ENCODE measurements around the gene CADM1. TPM values are rescaled to one million over a fixed set of nuclear protein-coding genes. Genes with fewer than 3 reads are reported as not detected.

Gene CADM1
- total and polyA plus RNA-seq, 2 donors from 2014 or later: 24.0 to 33.5 TPM

- DNase-seq (peak in 2 of 5 donors; percentile 59 to 62), FAIRE-seq (no peak)
- no peaks in the 10 kb centered on the region for H3K36me3 ChIP-seq (ENCODE audit: control insufficient read depth in 2 of 3, insufficient read depth in 3 of 3, low read length in 3 of 3)
- TF ChIP-seq CTCF (IDR thresholded peaks at IDR 0.05; ENCODE audit: borderline replicate concordance, extremely low read depth, insufficient read depth): no peak
- no peaks in the 10 kb centered on the region for H3K27me3 ChIP-seq (ENCODE audit: control insufficient read depth, insufficient read depth, low read length)
- H3K4me3 ChIP-seq (ENCODE audit: low read length in 3 of 3): no peak overlapping the region
- H3K4me1 ChIP-seq (ENCODE audit: control insufficient read depth in 2 of 3, insufficient read depth in 2 of 3, low read depth in 1 of 3, low read length in 3 of 3): no peaks in the 10 kb centered on the region
- no peaks in the 10 kb centered on the region for H3K9me3 ChIP-seq (ENCODE audit: control insufficient read depth in 2 of 3, insufficient read depth in 1 of 3, low read length in 3 of 3)
- H3K9ac ChIP-seq (ENCODE audit: low read length in 3 of 3): no peak overlapping the region
- intact Hi-C loops (cut with DNase I): no loop called here
- no peak overlapping the region for H3K27ac ChIP-seq (ENCODE audit: low read depth in 2 of 2, low read length in 2 of 2)
Measured at GRCh38 chr11:115193914-115194801, 310.1 kb downstream of the CADM1 start.

GRCh38 chr11:115191761-115192160 lies 312.5 kb downstream of the CADM1 start:
- Histone ChIP-seq H3K4me1 (ENCODE audit: control insufficient read depth in 2 of 3, insufficient read depth in 2 of 3, low read depth in 1 of 3, low read length in 3 of 3) (no peaks in the 10 kb centered on the region), H3K36me3 (ENCODE audit: control insufficient read depth in 2 of 3, insufficient read depth in 3 of 3, low read length in 3 of 3) (no peaks in the 10 kb centered on the region), H3K4me3 (ENCODE audit: low read length in 3 of 3) (no peak overlapping the region), H3K9me3 (ENCODE audit: control insufficient read depth in 2 of 3, insufficient read depth in 1 of 3, low read length in 3 of 3) (no peaks in the 10 kb centered on the region), H3K9ac (ENCODE audit: low read length in 3 of 3) (no peak overlapping the region), H3K27me3 (ENCODE audit: control insufficient read depth, insufficient read depth, low read length) (no peaks in the 10 kb centered on the region), H3K27ac (ENCODE audit: low read depth in 2 of 2, low read length in 2 of 2) (no peak overlapping the region)
- intact Hi-C loops (cut with DNase I): no loop called here
- DNase-seq: no peak
- TF ChIP-seq CTCF (IDR thresholded peaks at IDR 0.05; ENCODE audit: borderline replicate concordance, extremely low read depth, insufficient read depth): no peak
- FAIRE-seq: no peak

GRCh38 chr11:115190196-115190595 lies 314.0 kb downstream of the CADM1 start:
- Histone ChIP-seq H3K36me3 (ENCODE audit: control insufficient read depth in 2 of 3, insufficient read depth in 3 of 3, low read length in 3 of 3) (no peaks in the 10 kb centered on the region), H3K9me3 (ENCODE audit: control insufficient read depth in 2 of 3, insufficient read depth in 1 of 3, low read length in 3 of 3) (no peaks in the 10 kb centered on the region), H3K27me3 (ENCODE audit: control insufficient read depth, insufficient read depth, low read length) (no peaks in the 10 kb centered on the region), H3K27ac (ENCODE audit: low read depth in 2 of 2, low read length in 2 of 2) (no peak overlapping the region), H3K4me1 (ENCODE audit: control insufficient read depth in 2 of 3, insufficient read depth in 2 of 3, low read depth in 1 of 3, low read length in 3 of 3) (no peaks in the 10 kb centered on the region), H3K4me3 (ENCODE audit: low read length in 3 of 3) (no peak overlapping the region), H3K9ac (ENCODE audit: low read length in 3 of 3) (no peak overlapping the region)
- DNase-seq: no peak
- no peak for TF ChIP-seq CTCF (IDR thresholded peaks at IDR 0.05; ENCODE audit: borderline replicate concordance, extremely low read depth, insufficient read depth)
- no peak for FAIRE-seq
- intact Hi-C loops (cut with DNase I): no loop called here
